DND-41 (cell line): Measurements from ENCODE around the gene PHF2.

ENCODE experiments used
- ATAC-seq: fragments of 200-7000 bp; cut with Tn5 transposase; 3 replicates; pipeline ENCODE4 v1.9.1; 2021; ENCODE audit warnings: low read depth; ENCODE audit not compliant: insufficient read depth
- DNase-seq: peaks from one replicate; pipeline ENCODE4 v3.0.0-alpha.2; 2020
- H2AFZ ChIP-seq: 2 replicates; pipeline ENCODE4 v1.6.0; 2012; ENCODE audit warnings: low read depth, low read length
- H3K27ac ChIP-seq: 2 replicates; pipeline ENCODE4 v1.5.1; 2012; ENCODE audit warnings: low read length, inconsistent platforms
- H3K27me3 ChIP-seq: fragments of 200-600 bp; sonication (generic); 2 replicates; pipeline ENCODE4 v1.6.0; 2012; ENCODE audit warnings: low read length, mild to moderate bottlenecking, inconsistent platforms; ENCODE audit not compliant: insufficient read depth, poor library complexity
- H3K36me3 ChIP-seq: 2 replicates; pipeline ENCODE4 v1.5.1; 2012; ENCODE audit warnings: low read length, inconsistent platforms; ENCODE audit not compliant: insufficient read depth
- H3K4me1 ChIP-seq: 2 replicates; pipeline ENCODE4 v1.5.1; 2012; ENCODE audit warnings: mild to moderate bottlenecking, low read length; ENCODE audit not compliant: insufficient read depth
- H3K4me2 ChIP-seq: 2 replicates; pipeline ENCODE4 v1.6.0; 2012; ENCODE audit warnings: mild to moderate bottlenecking, moderate library complexity, low read length, inconsistent platforms; ENCODE audit not compliant: insufficient read depth
- H3K4me3 ChIP-seq, 2 experiments: fragments of 200-600 bp in 1 of 2; shearing (Covaris generic) in 1 of 2; 2 replicates each; pipeline ENCODE4 v1.5.1; 2012 to 2016; ENCODE audit warnings: inconsistent platforms in 2 of 2, low read length in 2 of 2, mild to moderate bottlenecking in 2 of 2, low read depth in 1 of 2, moderate library complexity in 1 of 2
- H3K79me2 ChIP-seq: 2 replicates; pipeline ENCODE4 v1.6.0; 2012; ENCODE audit warnings: low read length, inconsistent platforms; ENCODE audit not compliant: insufficient read depth
- H3K9ac ChIP-seq: 2 replicates; pipeline ENCODE4 v1.6.0; 2012; ENCODE audit warnings: low read depth, mild to moderate bottlenecking, inconsistent platforms, low read length, moderate library complexity
- H3K9me3 ChIP-seq: 2 replicates; pipeline ENCODE4 v1.5.1; 2012; ENCODE audit warnings: low read length, moderate library complexity, mild to moderate bottlenecking, inconsistent platforms; ENCODE audit not compliant: insufficient read depth, severe bottlenecking
- H4K20me1 ChIP-seq: 2 replicates; pipeline ENCODE4 v1.6.0; 2012; ENCODE audit warnings: low read length; ENCODE audit not compliant: insufficient read depth
- EZH2 ChIP-seq: IDR thresholded peaks from 3 replicates; pipeline ENCODE4 v1.6.1; 2012; ENCODE audit warnings: borderline replicate concordance, low read depth, mild to moderate bottlenecking, moderate library complexity, low read length, inconsistent platforms; ENCODE audit not compliant: severe bottlenecking
- TF ChIP-seq, protein P1 (sequence below): IDR thresholded peaks from 2 replicates; pipeline ENCODE4 v1.5.1; 2012; ENCODE audit warnings: borderline replicate concordance, low read length, moderate library complexity, mild to moderate bottlenecking; ENCODE audit not compliant: poor library complexity, severe bottlenecking; ENCODE audit errors: extremely low read depth

PHF2 gene

GRCh38 chr9:93572221-93572620 lies 4.2 kb upstream of the PHF2 start:
- H3K9me3 ChIP-seq = peaks cover 4% of the 10 kb centered on the region
- DNase-seq = no peak
- no peaks in the 10 kb centered on the region for H3K36me3 ChIP-seq
- peaks cover 29% of the 10 kb centered on the region for H3K79me2 ChIP-seq
- H3K9ac ChIP-seq = no peak overlapping the region
- no peaks in the 10 kb centered on the region for H3K27me3 ChIP-seq
- H4K20me1 ChIP-seq = no peaks in the 10 kb centered on the region
- no peak overlapping the region for H2AFZ ChIP-seq
- TF ChIP-seq EZH2 = no peak
- TF ChIP-seq, protein P1, sequence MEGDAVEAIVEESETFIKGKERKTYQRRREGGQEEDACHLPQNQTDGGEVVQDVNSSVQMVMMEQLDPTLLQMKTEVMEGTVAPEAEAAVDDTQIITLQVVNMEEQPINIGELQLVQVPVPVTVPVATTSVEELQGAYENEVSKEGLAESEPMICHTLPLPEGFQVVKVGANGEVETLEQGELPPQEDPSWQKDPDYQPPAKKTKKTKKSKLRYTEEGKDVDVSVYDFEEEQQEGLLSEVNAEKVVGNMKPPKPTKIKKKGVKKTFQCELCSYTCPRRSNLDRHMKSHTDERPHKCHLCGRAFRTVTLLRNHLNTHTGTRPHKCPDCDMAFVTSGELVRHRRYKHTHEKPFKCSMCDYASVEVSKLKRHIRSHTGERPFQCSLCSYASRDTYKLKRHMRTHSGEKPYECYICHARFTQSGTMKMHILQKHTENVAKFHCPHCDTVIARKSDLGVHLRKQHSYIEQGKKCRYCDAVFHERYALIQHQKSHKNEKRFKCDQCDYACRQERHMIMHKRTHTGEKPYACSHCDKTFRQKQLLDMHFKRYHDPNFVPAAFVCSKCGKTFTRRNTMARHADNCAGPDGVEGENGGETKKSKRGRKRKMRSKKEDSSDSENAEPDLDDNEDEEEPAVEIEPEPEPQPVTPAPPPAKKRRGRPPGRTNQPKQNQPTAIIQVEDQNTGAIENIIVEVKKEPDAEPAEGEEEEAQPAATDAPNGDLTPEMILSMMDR = no peak
- H3K4me1 ChIP-seq = peaks cover 19% of the 10 kb centered on the region
- H3K4me3 ChIP-seq = no peak overlapping the region
- no peak overlapping the region for H3K4me2 ChIP-seq
- no peak overlapping the region for H3K27ac ChIP-seq
- ATAC-seq = no peak

- no peak for ATAC-seq
- H3K4me2 ChIP-seq = no peak overlapping the region
Measured at GRCh38 chr9:93572636-93573515, 3.5 kb upstream of the PHF2 start.

DNA sequence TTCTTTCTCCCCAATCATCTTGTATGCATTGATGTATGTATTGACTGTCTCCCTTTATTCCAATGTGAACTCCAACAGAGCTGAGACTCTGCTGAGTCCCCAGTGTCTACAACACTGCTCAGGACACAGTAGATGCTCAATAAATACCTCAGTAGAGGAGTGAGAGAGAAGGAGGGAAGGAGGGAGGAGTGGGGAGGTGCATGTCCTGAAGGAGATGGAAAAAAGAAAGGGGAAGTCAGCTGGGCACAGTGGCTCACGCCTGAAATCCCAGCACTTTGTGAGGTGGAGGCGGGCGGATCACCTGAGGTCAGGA lies 2.9 kb upstream of the PHF2 start:
- Histone ChIP-seq H3K9me3 (peaks cover 4% of the 10 kb centered on the region), H3K36me3 (no peaks in the 10 kb centered on the region), H3K9ac (no peak overlapping the region), H3K4me1 (peaks cover 24% of the 10 kb centered on the region), H4K20me1 (peaks cover 7% of the 10 kb centered on the region; the same call in 1 of the 2 replicates), H2AFZ (no peak overlapping the region), H3K27ac (no peak overlapping the region), H3K27me3 (no peaks in the 10 kb centered on the region), H3K4me3 (no peak overlapping the region), H3K79me2 (peaks cover 36% of the 10 kb centered on the region), H3K4me2 (no peak overlapping the region)
- no peak for DNase-seq
- no peak for ATAC-seq
- TF ChIP-seq, protein P1 = no peak
- TF ChIP-seq EZH2 = no peak

More at GRCh38 chr9:93572636-93573515, 3.5 kb upstream of the PHF2 start:
- H3K36me3 ChIP-seq = no peaks in the 10 kb centered on the region
- H3K79me2 ChIP-seq = peaks cover 30% of the 10 kb centered on the region
- H3K9me3 ChIP-seq = peaks cover 4% of the 10 kb centered on the region
- no peaks in the 10 kb centered on the region for H3K27me3 ChIP-seq
- DNase-seq = no peak
- no peak overlapping the region for H2AFZ ChIP-seq
- TF ChIP-seq, protein P1 = no peak
- no peak for TF ChIP-seq EZH2
- no peak overlapping the region for H3K27ac ChIP-seq
- H3K4me3 ChIP-seq = no peak overlapping the region
- peaks cover 19% of the 10 kb centered on the region for H3K4me1 ChIP-seq
- H4K20me1 ChIP-seq = 0 out of 2 replicates have a peak, but pooled peaks cover 2% of the 10 kb centered on the region
- H3K9ac ChIP-seq = no peak overlapping the region
